Trophoblast cell (in vitro differentiated cells and primary cell): Measurements from ENCODE around the gene IMPG1.

Source experiments
- DNase-seq, 2 donors: peaks; one replicate each; pipeline ENCODE4 v3.0.0-alpha.2; 2016
- H2AFZ ChIP-seq: 2 replicates; pipeline ENCODE4 v1.6.1; 2013; ENCODE audit warnings: low read length, moderate library complexity, mild to moderate bottlenecking; ENCODE audit not compliant: insufficient read depth, poor library complexity
- H2AK5ac ChIP-seq: 2 replicates; pipeline ENCODE4 v1.6.1; 2013; ENCODE audit warnings: mild to moderate bottlenecking, low read length
- H2BK120ac ChIP-seq: 2 replicates; pipeline ENCODE4 v1.6.1; 2013; ENCODE audit warnings: low read length, mild to moderate bottlenecking, moderate library complexity; ENCODE audit not compliant: insufficient read depth, poor library complexity
- H2BK12ac ChIP-seq: 2 replicates; pipeline ENCODE4 v1.6.1; 2013; ENCODE audit warnings: mild to moderate bottlenecking, low read length, moderate library complexity
- H2BK5ac ChIP-seq: 2 replicates; pipeline ENCODE4 v1.6.1; 2013; ENCODE audit warnings: low read length, low read depth, moderate library complexity, mild to moderate bottlenecking; ENCODE audit not compliant: poor library complexity
- H3K14ac ChIP-seq: 2 replicates; pipeline ENCODE4 v1.6.1; 2013; ENCODE audit warnings: mild to moderate bottlenecking, low read length
- H3K18ac ChIP-seq: 2 replicates; pipeline ENCODE4 v1.6.1; 2013; ENCODE audit warnings: mild to moderate bottlenecking, low read length
- H3K23ac ChIP-seq: 2 replicates; pipeline ENCODE4 v1.6.1; 2013; ENCODE audit warnings: low read length
- H3K27ac ChIP-seq: 2 replicates; pipeline ENCODE4 v1.5.1; 2013; ENCODE audit warnings: low read depth, mild to moderate bottlenecking, inconsistent platforms, low read length, moderate library complexity
- H3K27me3 ChIP-seq: 2 replicates; pipeline ENCODE4 v1.6.1; 2013; ENCODE audit warnings: inconsistent platforms, mild to moderate bottlenecking, low read length, moderate library complexity; ENCODE audit not compliant: insufficient read depth
- H3K36me3 ChIP-seq, 2 experiments: 1 replicate in 1 of 2; 2 replicates in 1 of 2; pipeline ENCODE4 v1.6.1; 2013; ENCODE audit warnings: low read length in 2 of 2, mild to moderate bottlenecking in 2 of 2, moderate library complexity in 1 of 2; ENCODE audit not compliant: insufficient read depth in 2 of 2, control insufficient read depth in 1 of 2
- H3K4ac ChIP-seq: 2 replicates; pipeline ENCODE4 v1.6.1; 2013; ENCODE audit warnings: low read depth, mild to moderate bottlenecking, low read length, moderate library complexity
- H3K4me1 ChIP-seq, 2 experiments: 1 replicate in 1 of 2; 2 replicates in 1 of 2; pipeline ENCODE4 v1.6.1; 2013; ENCODE audit warnings: low read length in 2 of 2, mild to moderate bottlenecking in 2 of 2, moderate library complexity in 1 of 2; ENCODE audit not compliant: insufficient read depth in 2 of 2, control insufficient read depth in 1 of 2
- H3K4me2 ChIP-seq: 2 replicates; pipeline ENCODE4 v1.6.1; 2013; ENCODE audit warnings: inconsistent platforms, mild to moderate bottlenecking, low read length, moderate library complexity
- H3K4me3 ChIP-seq: 2 replicates; pipeline ENCODE4 v1.5.1; 2013; ENCODE audit warnings: mild to moderate bottlenecking, low read depth, low read length, inconsistent platforms
- H3K79me1 ChIP-seq: one replicate; pipeline ENCODE4 v1.6.1; 2013; ENCODE audit warnings: low read length
- H3K79me2 ChIP-seq: 2 replicates; pipeline ENCODE4 v1.6.1; 2013; ENCODE audit warnings: low read length, mild to moderate bottlenecking; ENCODE audit not compliant: control insufficient read depth, insufficient read depth, poor library complexity
- H3K9ac ChIP-seq: 2 replicates; pipeline ENCODE4 v1.6.1; 2013; ENCODE audit warnings: mild to moderate bottlenecking, low read length
- H3K9me3 ChIP-seq: 2 replicates; pipeline ENCODE4 v1.6.1; 2013; ENCODE audit warnings: low read depth, mild to moderate bottlenecking, control low read depth, inconsistent platforms, low read length; ENCODE audit not compliant: insufficient read depth
- H4K12ac ChIP-seq: 2 replicates; pipeline ENCODE4 v1.6.1; 2013; ENCODE audit warnings: low read depth, mild to moderate bottlenecking, low read length, moderate library complexity
- H4K8ac ChIP-seq: 2 replicates; pipeline ENCODE4 v1.6.1; 2013; ENCODE audit warnings: low read depth, mild to moderate bottlenecking, low read length, moderate library complexity
- H4K91ac ChIP-seq: one replicate; pipeline ENCODE4 v1.6.1; 2013; ENCODE audit warnings: low read depth, mild to moderate bottlenecking, low read length, moderate library complexity
- WGBS: extraction: QIAGEN DNeasy Blood & Tissue Kit; methylation state at CpG from one replicate; pipeline ENCODE4 v1.1.7; 2013; ENCODE audit warnings: missing lambda C conversion rate; ENCODE audit not compliant: insufficient read length, insufficient coverage; ENCODE audit errors: extremely low coverage; 5-methylcytosine and 5-hydroxymethylcytosine counted together

The IMPG1 gene

GRCh38 chr6:75997696-75998095 lies 74.8 kb downstream of the IMPG1 start:
- no peak overlapping the region for H3K18ac ChIP-seq
- WGBS, result no CpG with 5 or more reads among the region's 3 CpGs
- no peaks in the 10 kb centered on the region for H3K79me1 ChIP-seq
- no peak overlapping the region for H4K8ac ChIP-seq
- H3K79me2 ChIP-seq, result no peaks in the 10 kb centered on the region
- H3K9ac ChIP-seq, result no peak overlapping the region
- peak in 1 of 2 donors; percentile 61 for DNase-seq
- H3K23ac ChIP-seq, result no peak overlapping the region
- H2BK5ac ChIP-seq, result no peak overlapping the region
- no peak overlapping the region for H3K14ac ChIP-seq
- no peak overlapping the region for H4K12ac ChIP-seq
- no peak overlapping the region for H3K4me3 ChIP-seq
- H3K27ac ChIP-seq, result no peak overlapping the region
- H3K4ac ChIP-seq, result no peak overlapping the region
- H2AFZ ChIP-seq, result no peak overlapping the region
- H2BK120ac ChIP-seq, result no peak overlapping the region
- H2AK5ac ChIP-seq, result no peak overlapping the region
- H3K36me3 ChIP-seq, result no peaks in the 10 kb centered on the region
- H3K4me2 ChIP-seq, result no peak overlapping the region
- H3K9me3 ChIP-seq, result no peaks in the 10 kb centered on the region
- no peaks in the 10 kb centered on the region for H3K4me1 ChIP-seq
- no peak overlapping the region for H2BK12ac ChIP-seq
- no peaks in the 10 kb centered on the region for H3K27me3 ChIP-seq
- no peak overlapping the region for H4K91ac ChIP-seq

GRCh38 chr6:75993236-75994162 lies 79.0 kb downstream of the IMPG1 start:
- WGBS, result no CpG with 5 or more reads among the region's 6 CpGs
- H3K27ac ChIP-seq, result no peak overlapping the region

GRCh38 chr6:75991941-75992340 lies 80.5 kb downstream of the IMPG1 start:
- Histone ChIP-seq H3K4ac (no peak overlapping the region), H3K4me2 (no peak overlapping the region), H3K4me1 (no peaks in the 10 kb centered on the region), H3K27me3 (no peaks in the 10 kb centered on the region), H2AK5ac (no peak overlapping the region), H2AFZ (no peak overlapping the region), H4K12ac (no peak overlapping the region), H4K91ac (no peak overlapping the region), H3K79me1 (no peaks in the 10 kb centered on the region), H3K9ac (no peak overlapping the region), H4K8ac (no peak overlapping the region), H3K14ac (no peak overlapping the region), H3K79me2 (no peaks in the 10 kb centered on the region), H3K23ac (no peak overlapping the region), H3K27ac (no peak overlapping the region), H3K4me3 (no peak overlapping the region), H3K18ac (no peak overlapping the region), H2BK120ac (no peak overlapping the region), H3K9me3 (no peaks in the 10 kb centered on the region), H3K36me3 (no peaks in the 10 kb centered on the region), H2BK5ac (no peak overlapping the region), H2BK12ac (no peak overlapping the region)
- no peak for DNase-seq
- WGBS, result no CpG with 5 or more reads among the region's 2 CpGs

More at GRCh38 chr6:75993236-75994162, 79.0 kb downstream of the IMPG1 start:
- Histone ChIP-seq H4K12ac (no peak overlapping the region), H4K8ac (no peak overlapping the region), H3K14ac (no peak overlapping the region), H3K4me2 (no peak overlapping the region), H3K4me1 (no peaks in the 10 kb centered on the region), H3K4me3 (no peak overlapping the region), H4K91ac (no peak overlapping the region), H3K23ac (no peak overlapping the region), H3K9me3 (no peaks in the 10 kb centered on the region), H3K36me3 (no peaks in the 10 kb centered on the region), H2BK120ac (no peak overlapping the region), H2BK5ac (no peak overlapping the region), H3K4ac (no peak overlapping the region), H3K79me2 (no peaks in the 10 kb centered on the region), H3K18ac (no peak overlapping the region), H3K9ac (no peak overlapping the region), H3K27me3 (no peaks in the 10 kb centered on the region), H2AK5ac (no peak overlapping the region), H2BK12ac (no peak overlapping the region), H3K79me1 (no peaks in the 10 kb centered on the region), H2AFZ (no peak overlapping the region)
- DNase-seq, result peak; percentile 42 to 72

- WGBS, result no CpG with 5 or more reads among the region's 3 CpGs
- no peaks in the 10 kb centered on the region for H3K27me3 ChIP-seq
These were observed 85.5 kb downstream of the IMPG1 start for GRCh38 chr6:75986935-75987334.

More at GRCh38 chr6:75986935-75987334, 85.5 kb downstream of the IMPG1 start:
- Histone ChIP-seq H3K4me1 (no peaks in the 10 kb centered on the region), H3K9me3 (no peaks in the 10 kb centered on the region), H3K14ac (no peak overlapping the region), H2BK5ac (no peak overlapping the region), H2AK5ac (no peak overlapping the region), H4K8ac (no peak overlapping the region), H4K91ac (no peak overlapping the region), H3K36me3 (no peaks in the 10 kb centered on the region), H3K79me1 (no peaks in the 10 kb centered on the region), H3K27ac (no peak overlapping the region), H3K9ac (no peak overlapping the region), H2AFZ (no peak overlapping the region), H3K79me2 (no peaks in the 10 kb centered on the region), H4K12ac (no peak overlapping the region), H3K23ac (no peak overlapping the region), H2BK12ac (no peak overlapping the region), H3K4ac (no peak overlapping the region), H3K4me3 (no peak overlapping the region), H2BK120ac (no peak overlapping the region), H3K18ac (no peak overlapping the region), H3K4me2 (no peak overlapping the region)
- DNase-seq, result no peak
